ENCODE data around the gene GNL3L. TPM values are rescaled to one million over a fixed set of nuclear protein-coding genes. Genes with fewer than 3 reads are reported as not detected.

GNL3L gene
- total RNA-seq, 1 experiment from 2014 or later = 63.6 TPM

GRCh38 chrX:54482839-54483593, 47.0 kb upstream of the GNL3L start:
- H3K4me3 Mint-ChIP-seq = peak overlapping the region; percentile 55
- POLR2A ChIA-PET = interaction anchor here (1.5 kb wide), 1 partner anchor 12 kb away, joined by 4 read pairs; no protein-coding TSS in a partner anchor
- DNase-seq (ENCODE audit: low spot score) = peak; percentile 31

GRCh38 chrX:54483946-54484345, 46.1 kb upstream of the GNL3L start:
- Mint-ChIP-seq H3K4me3 (peak overlapping the region; percentile 55), H3K27ac (peak overlapping the region; percentile 89), H3K4me1 (peaks cover 59% of the 10 kb centered on the region), H3K27me3 (ENCODE audit: low read depth) (no peaks in the 10 kb centered on the region), H3K9me3 (no peaks in the 10 kb centered on the region), H3K36me3 (no peaks in the 10 kb centered on the region)
- ATAC-seq (no peak), DNase-seq (ENCODE audit: low spot score) (no peak)
- ChIA-PET CTCF (no interaction called here), POLR2A (interaction anchor here (1.2 to 1.5 kb wide), 2 partner anchors 11 to 46 kb away, joined by 4 read pairs; partner anchors contain the start of gene GNL3L)
- no peak for TF ChIP-seq ZNF425 (CRISPR knock-in tag; conservative IDR thresholded peaks at IDR 0.05)
- TF ChIP-seq GABPB1 (CRISPR knock-in tag; IDR thresholded peaks at IDR 0.05) = no peak
- no peak for TF ChIP-seq ARID4B (CRISPR knock-in tag; IDR thresholded peaks at IDR 0.05; ENCODE audit: borderline replicate concordance)
- no peak for TF ChIP-seq TEAD4 (CRISPR knock-in tag; IDR thresholded peaks at IDR 0.05)

More at GRCh38 chrX:54482839-54483593, 47.0 kb upstream of the GNL3L start:
- CTCF ChIA-PET = interaction anchor here (0.6 to 0.9 kb wide), 7 partner anchors 9 to 299 kb away, joined by 3 to 6 read pairs (median 3); partner anchors contain the start of gene GNL3L
- no peaks in the 10 kb centered on the region for H3K9me3 Mint-ChIP-seq
- H3K36me3 Mint-ChIP-seq = no peaks in the 10 kb centered on the region
- peaks cover 66% of the 10 kb centered on the region for H3K4me1 Mint-ChIP-seq
- no peaks in the 10 kb centered on the region for H3K27me3 Mint-ChIP-seq (ENCODE audit: low read depth)
- ATAC-seq = peak; percentile 17
- H3K27ac Mint-ChIP-seq = peak overlapping the region; percentile 89
- TF ChIP-seq OVOL2 (CRISPR knock-in tag; IDR thresholded peaks at IDR 0.05; ENCODE audit: borderline replicate concordance) (no peak), GTF2I (CRISPR knock-in tag; conservative IDR thresholded peaks at IDR 0.05) (peak; percentile 73; the same call in 1 of the 2 replicates), CREM (CRISPR knock-in tag; IDR thresholded peaks at IDR 0.05) (no peak), AFF4 (CRISPR knock-in tag; IDR thresholded peaks at IDR 0.05; ENCODE audit: borderline replicate concordance) (no peak), FOXK1 (CRISPR knock-in tag; IDR thresholded peaks at IDR 0.05) (0 out of 2 replicates have a peak, but pooled peaks have one; percentile 21)
- TF ChIP-seq, protein P1, sequence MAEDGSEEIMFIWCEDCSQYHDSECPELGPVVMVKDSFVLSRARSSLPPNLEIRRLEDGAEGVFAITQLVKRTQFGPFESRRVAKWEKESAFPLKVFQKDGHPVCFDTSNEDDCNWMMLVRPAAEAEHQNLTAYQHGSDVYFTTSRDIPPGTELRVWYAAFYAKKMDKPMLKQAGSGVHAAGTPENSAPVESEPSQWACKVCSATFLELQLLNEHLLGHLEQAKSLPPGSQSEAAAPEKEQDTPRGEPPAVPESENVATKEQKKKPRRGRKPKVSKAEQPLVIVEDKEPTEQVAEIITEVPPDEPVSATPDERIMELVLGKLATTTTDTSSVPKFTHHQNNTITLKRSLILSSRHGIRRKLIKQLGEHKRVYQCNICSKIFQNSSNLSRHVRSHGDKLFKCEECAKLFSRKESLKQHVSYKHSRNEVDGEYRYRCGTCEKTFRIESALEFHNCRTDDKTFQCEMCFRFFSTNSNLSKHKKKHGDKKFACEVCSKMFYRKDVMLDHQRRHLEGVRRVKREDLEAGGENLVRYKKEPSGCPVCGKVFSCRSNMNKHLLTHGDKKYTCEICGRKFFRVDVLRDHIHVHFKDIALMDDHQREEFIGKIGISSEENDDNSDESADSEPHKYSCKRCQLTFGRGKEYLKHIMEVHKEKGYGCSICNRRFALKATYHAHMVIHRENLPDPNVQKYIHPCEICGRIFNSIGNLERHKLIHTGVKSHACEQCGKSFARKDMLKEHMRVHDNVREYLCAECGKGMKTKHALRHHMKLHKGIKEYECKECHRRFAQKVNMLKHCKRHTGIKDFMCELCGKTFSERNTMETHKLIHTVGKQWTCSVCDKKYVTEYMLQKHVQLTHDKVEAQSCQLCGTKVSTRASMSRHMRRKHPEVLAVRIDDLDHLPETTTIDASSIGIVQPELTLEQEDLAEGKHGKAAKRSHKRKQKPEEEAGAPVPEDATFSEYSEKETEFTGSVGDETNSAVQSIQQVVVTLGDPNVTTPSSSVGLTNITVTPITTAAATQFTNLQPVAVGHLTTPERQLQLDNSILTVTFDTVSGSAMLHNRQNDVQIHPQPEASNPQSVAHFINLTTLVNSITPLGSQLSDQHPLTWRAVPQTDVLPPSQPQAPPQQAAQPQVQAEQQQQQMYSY (CRISPR knock-in tag; IDR thresholded peaks at IDR 0.05) = peak; percentile 46; the same call in 1 of the 2 replicates
- TF ChIP-seq, protein P2, sequence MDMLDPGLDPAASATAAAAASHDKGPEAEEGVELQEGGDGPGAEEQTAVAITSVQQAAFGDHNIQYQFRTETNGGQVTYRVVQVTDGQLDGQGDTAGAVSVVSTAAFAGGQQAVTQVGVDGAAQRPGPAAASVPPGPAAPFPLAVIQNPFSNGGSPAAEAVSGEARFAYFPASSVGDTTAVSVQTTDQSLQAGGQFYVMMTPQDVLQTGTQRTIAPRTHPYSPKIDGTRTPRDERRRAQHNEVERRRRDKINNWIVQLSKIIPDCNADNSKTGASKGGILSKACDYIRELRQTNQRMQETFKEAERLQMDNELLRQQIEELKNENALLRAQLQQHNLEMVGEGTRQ (CRISPR knock-in tag; IDR thresholded peaks at IDR 0.05) = peak; percentile 28; the same call in 1 of the 2 replicates
